K562 (cell line): ENCODE data around the gene HDAC3. TPM values are rescaled to one million over a fixed set of nuclear protein-coding genes. Genes with fewer than 3 reads are reported as not detected.

Experiments
- ATF3 ChIP-seq, 2 experiments: fragments of 450-650 bp in 1 of 2; sonication (generic) in 1 of 2; formaldehyde crosslinking in 1 of 2; IDR thresholded peaks in 1 of 2; conservative IDR thresholded peaks in 1 of 2; 2 replicates each; pipeline versions ENCODE4 v1.6.1 to v1.8.1; 2016 to 2023; ENCODE audit warnings: mild to moderate bottlenecking in 2 of 2, moderate library complexity in 2 of 2, inconsistent platforms in 1 of 2, missing genetic modification reagents in 1 of 2
- C11orf30 ChIP-seq: fragments of 450-650 bp; IDR thresholded peaks from 2 replicates; pipeline ENCODE4 v1.6.1; 2016; ENCODE audit warnings: low read depth, mild to moderate bottlenecking
- CSDE1 ChIP-seq, 2 experiments: fragments of 450-650 bp; IDR thresholded peaks; 2 replicates each; pipeline ENCODE4 v1.6.1; 2016; ENCODE audit warnings: mild to moderate bottlenecking in 1 of 2
- CTBP1 ChIP-seq: fragments of 450-650 bp; IDR thresholded peaks from 2 replicates; pipeline ENCODE4 v1.6.1; 2016; ENCODE audit warnings: borderline replicate concordance
- FOXJ3 ChIP-seq: sonication (generic); formaldehyde crosslinking; IDR thresholded peaks from 2 replicates; pipeline ENCODE4 v1.4.0; 2020; ENCODE audit warnings: mild to moderate bottlenecking, missing genetic modification reagents
- FOXK2 ChIP-seq, 2 experiments: fragments of 450-650 bp; IDR thresholded peaks in 1 of 2; conservative IDR thresholded peaks in 1 of 2; 2 replicates each; pipeline ENCODE4 v1.6.1; 2016; ENCODE audit warnings: low read depth in 2 of 2, mild to moderate bottlenecking in 1 of 2
- GTF2E2 ChIP-seq: fragments of 200-800 bp; sonication (Bioruptor generic); IDR thresholded peaks from 2 replicates; pipeline ENCODE4 v1.6.1; 2016; ENCODE audit warnings: missing genetic modification characterization, missing compliant biosample characterization
- HMBOX1 ChIP-seq: sonication (generic); IDR thresholded peaks from 2 replicates; pipeline ENCODE4 v1.6.1; 2016
- JUN ChIP-seq, 2 experiments: sonication (generic) in 1 of 2; formaldehyde crosslinking in 1 of 2; IDR thresholded peaks; 2 replicates each; pipeline versions ENCODE4 v1.6.1 to v1.8.0; 2012 to 2022; ENCODE audit warnings: borderline replicate concordance in 2 of 2, mild to moderate bottlenecking in 2 of 2, improper control_type of control experiment in 1 of 2, low read depth in 1 of 2, low read length in 1 of 2, missing genetic modification reagents in 1 of 2
- MAFK ChIP-seq: IDR thresholded peaks from 2 replicates; pipeline ENCODE4 v1.6.1; 2011; ENCODE audit warnings: low read length, improper control_type of control experiment
- MEIS2 ChIP-seq: fragments of 450-650 bp; IDR thresholded peaks from 2 replicates; pipeline ENCODE4 v1.6.1; 2014; ENCODE audit warnings: mild to moderate bottlenecking; ENCODE audit not compliant: partially characterized antibody
- NFE2 ChIP-seq: IDR thresholded peaks from 2 replicates; pipeline ENCODE4 v1.6.1; 2014; ENCODE audit warnings: antibody characterized with exemption, low read depth
- RCOR1 ChIP-seq, 2 experiments: IDR thresholded peaks; 2 replicates each; pipeline ENCODE4 v1.6.1; 2012; ENCODE audit warnings: low read depth in 2 of 2, low read length in 2 of 2, borderline replicate concordance in 1 of 2, improper control_type of control experiment in 1 of 2
- RFX1 ChIP-seq: fragments of 450-650 bp; IDR thresholded peaks from 2 replicates; pipeline ENCODE4 v1.6.1; 2016; ENCODE audit warnings: mild to moderate bottlenecking, moderate library complexity
- SAFB2 ChIP-seq: fragments of 200-400 bp; formaldehyde crosslinking; IDR thresholded peaks from 2 replicates; pipeline ENCODE4 v1.6.1; 2018; ENCODE audit warnings: borderline replicate concordance, low read length, low read depth, moderate library complexity; ENCODE audit not compliant: severe bottlenecking
- U2AF1 ChIP-seq: fragments of 200-400 bp; formaldehyde crosslinking; optimal IDR thresholded peaks from 2 replicates; pipeline ENCODE3; 2017; ENCODE audit warnings: mild to moderate bottlenecking, low read depth, low read length, moderate library complexity
- WHSC1 ChIP-seq: IDR thresholded peaks from one replicate; pipeline ENCODE4 v1.6.1; 2012; ENCODE audit warnings: low read length, control low read depth, inconsistent platforms
- ZNF134 ChIP-seq: fragments of 250-450 bp; sonication (Bioruptor Pico); conservative IDR thresholded peaks from 2 replicates; pipeline ENCODE4 v1.4.0; 2020
- polyA plus RNA-seq, 8 experiments: library from polyadenylated mRNA; depleted of rRNA in 4 of 8; stranded (reverse) in 5 of 8; unstranded in 3 of 8; fragments of >200 nt; fragmentation: Nextera tagmentation in 2 of 8; fragmentation: Illumina TruSeq in 1 of 8; extraction: Ambion mirVana in 2 of 8; extraction: Trizol in 1 of 8; gene quantifications; 2 replicates each; pipeline versions ENCODE4 v1.2.1 to v1.2.3, GENCODE V29; 2011 to 2014; ENCODE audit warnings: inconsistent platforms in 1 of 8, missing spikeins in 1 of 8
- total RNA-seq, 7 experiments: library from RNA; depleted of rRNA in 6 of 7; stranded (reverse); fragments of >200 nt in 6 of 7; fragmentation: Illumina TruSeq in 2 of 7; extraction: Trizol in 2 of 7; gene quantifications; 2 replicates each; pipeline versions ENCODE4 v1.2.1 to v1.2.3, GENCODE V29; 2011 to 2021; ENCODE audit warnings: low replicate concordance in 1 of 7
- TF ChIP-seq, protein P1 (sequence below): fragments of 450-650 bp; IDR thresholded peaks from 2 replicates; pipeline ENCODE4 v1.6.1; 2016
- TF ChIP-seq, protein P2 (sequence below): sonication (generic); formaldehyde crosslinking; IDR thresholded peaks from 2 replicates; pipeline ENCODE4 v1.8.0; 2023; ENCODE audit warnings: mild to moderate bottlenecking, missing genetic modification reagents

Gene HDAC3
- total and polyA plus RNA-seq, 9 of the 15 experiments (the other 6 are each of a cell fraction or from before 2014, with no cell fraction given) = 89.7 to 191 (median 119) TPM

DNA sequence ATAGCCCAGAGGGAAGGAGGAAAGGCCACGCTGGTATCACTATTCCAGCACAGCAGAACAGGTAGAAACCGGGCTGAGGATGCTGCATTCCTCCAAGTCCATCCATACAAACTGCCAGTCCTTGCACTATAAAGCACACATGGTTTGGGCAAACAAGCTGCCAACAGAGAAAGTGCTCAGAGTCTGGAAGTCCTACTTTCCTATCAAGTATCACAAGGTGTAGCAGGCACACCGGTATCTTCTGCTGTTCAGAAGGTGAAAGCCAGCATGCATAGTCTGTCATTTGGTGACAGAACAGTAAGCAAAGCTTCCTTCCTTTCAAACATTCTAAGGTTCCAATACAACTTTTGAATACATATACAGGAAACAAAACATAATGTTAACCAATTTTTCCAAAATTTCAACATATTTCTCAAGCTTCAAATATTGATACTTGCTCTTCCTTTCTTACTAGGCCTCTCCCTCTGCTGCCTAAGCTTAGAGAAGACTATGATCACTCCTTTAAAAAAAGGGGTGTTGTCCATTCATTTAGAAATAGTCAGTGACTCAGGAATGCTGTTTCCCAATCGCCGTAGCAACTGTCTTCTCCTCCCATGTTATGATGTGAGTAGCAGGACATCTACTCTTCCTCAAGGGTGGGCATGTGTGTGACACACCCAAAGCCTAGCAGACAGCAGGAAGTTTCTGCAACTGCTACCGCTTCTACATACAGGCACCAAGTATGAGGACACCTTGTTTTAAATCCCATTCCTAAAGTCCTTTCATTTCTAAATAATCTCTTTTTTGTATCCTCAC lies 32.5 kb downstream of the HDAC3 start (continued):
- TF ChIP-seq, protein P1, sequence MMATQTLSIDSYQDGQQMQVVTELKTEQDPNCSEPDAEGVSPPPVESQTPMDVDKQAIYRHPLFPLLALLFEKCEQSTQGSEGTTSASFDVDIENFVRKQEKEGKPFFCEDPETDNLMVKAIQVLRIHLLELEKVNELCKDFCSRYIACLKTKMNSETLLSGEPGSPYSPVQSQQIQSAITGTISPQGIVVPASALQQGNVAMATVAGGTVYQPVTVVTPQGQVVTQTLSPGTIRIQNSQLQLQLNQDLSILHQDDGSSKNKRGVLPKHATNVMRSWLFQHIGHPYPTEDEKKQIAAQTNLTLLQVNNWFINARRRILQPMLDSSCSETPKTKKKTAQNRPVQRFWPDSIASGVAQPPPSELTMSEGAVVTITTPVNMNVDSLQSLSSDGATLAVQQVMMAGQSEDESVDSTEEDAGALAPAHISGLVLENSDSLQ = peak; percentile 65
- TF ChIP-seq CTBP1 (peak; percentile 64; the same call in 1 of the 2 replicates), JUN (IDR thresholded peaks at IDR 0.05; ENCODE audit: borderline replicate concordance, low read depth, low read length) (0 out of 2 replicates have a peak, but pooled peaks have one; percentile 40), JUN (CRISPR knock-in tag; IDR thresholded peaks at IDR 0.05; ENCODE audit: borderline replicate concordance) (no peak), ATF3 (IDR thresholded peaks at IDR 0.05) (peak; percentile 63), ATF3 (CRISPR knock-in tag; conservative IDR thresholded peaks at IDR 0.05) (no peak), WHSC1 (peak; percentile 70), RCOR1 (IDR thresholded peaks at IDR 0.05; ENCODE audit: borderline replicate concordance in 1 of 2, low read depth in 2 of 2, low read length in 2 of 2) (peak in 1 of 2 experiments; percentile 60; a peak in 1 of 4 replicates), HMBOX1 (0 out of 2 replicates have a peak, but pooled peaks have one; percentile 27), MEIS2 (peak; percentile 32), GTF2E2 (tag) (0 out of 2 replicates have a peak, but pooled peaks have one; percentile 43), SAFB2 (no peak), MAFK (0 out of 2 replicates have a peak, but pooled peaks have one; percentile 21), CSDE1 (IDR thresholded peaks at IDR 0.05) (no peak), C11orf30 (0 out of 2 replicates have a peak, but pooled peaks have one; percentile 26), NFE2 (peak; percentile 72), FOXJ3 (peak; percentile 74), ZNF134 (CRISPR knock-in tag) (peak; percentile 34; the same call in 1 of the 2 replicates), FOXK2 (conservative IDR thresholded peaks at IDR 0.05 in 1 of 2, IDR thresholded peaks at IDR 0.05 in 1 of 2; ENCODE audit: low read depth in 2 of 2) (peak; percentile 84 to 85), RFX1 (peak; percentile 88), U2AF1 (no peak)
- TF ChIP-seq, protein P2, sequence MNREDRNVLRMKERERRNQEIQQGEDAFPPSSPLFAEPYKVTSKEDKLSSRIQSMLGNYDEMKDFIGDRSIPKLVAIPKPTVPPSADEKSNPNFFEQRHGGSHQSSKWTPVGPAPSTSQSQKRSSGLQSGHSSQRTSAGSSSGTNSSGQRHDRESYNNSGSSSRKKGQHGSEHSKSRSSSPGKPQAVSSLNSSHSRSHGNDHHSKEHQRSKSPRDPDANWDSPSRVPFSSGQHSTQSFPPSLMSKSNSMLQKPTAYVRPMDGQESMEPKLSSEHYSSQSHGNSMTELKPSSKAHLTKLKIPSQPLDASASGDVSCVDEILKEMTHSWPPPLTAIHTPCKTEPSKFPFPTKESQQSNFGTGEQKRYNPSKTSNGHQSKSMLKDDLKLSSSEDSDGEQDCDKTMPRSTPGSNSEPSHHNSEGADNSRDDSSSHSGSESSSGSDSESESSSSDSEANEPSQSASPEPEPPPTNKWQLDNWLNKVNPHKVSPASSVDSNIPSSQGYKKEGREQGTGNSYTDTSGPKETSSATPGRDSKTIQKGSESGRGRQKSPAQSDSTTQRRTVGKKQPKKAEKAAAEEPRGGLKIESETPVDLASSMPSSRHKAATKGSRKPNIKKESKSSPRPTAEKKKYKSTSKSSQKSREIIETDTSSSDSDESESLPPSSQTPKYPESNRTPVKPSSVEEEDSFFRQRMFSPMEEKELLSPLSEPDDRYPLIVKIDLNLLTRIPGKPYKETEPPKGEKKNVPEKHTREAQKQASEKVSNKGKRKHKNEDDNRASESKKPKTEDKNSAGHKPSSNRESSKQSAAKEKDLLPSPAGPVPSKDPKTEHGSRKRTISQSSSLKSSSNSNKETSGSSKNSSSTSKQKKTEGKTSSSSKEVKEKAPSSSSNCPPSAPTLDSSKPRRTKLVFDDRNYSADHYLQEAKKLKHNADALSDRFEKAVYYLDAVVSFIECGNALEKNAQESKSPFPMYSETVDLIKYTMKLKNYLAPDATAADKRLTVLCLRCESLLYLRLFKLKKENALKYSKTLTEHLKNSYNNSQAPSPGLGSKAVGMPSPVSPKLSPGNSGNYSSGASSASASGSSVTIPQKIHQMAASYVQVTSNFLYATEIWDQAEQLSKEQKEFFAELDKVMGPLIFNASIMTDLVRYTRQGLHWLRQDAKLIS (CRISPR knock-in tag) = 0 out of 2 replicates have a peak, but pooled peaks have one; percentile 47
